ENCODE data around the gene CFAP141.
"Not testable (repeated sequence)": the region's sequence is repeated elsewhere in the genome, so short reads cannot be mapped to it uniquely, and the experiment has no call there.

CFAP141 gene
- 0 to 0.39 (median 0.09) reads per million in 3 donors for total RNA-seq

DNA sequence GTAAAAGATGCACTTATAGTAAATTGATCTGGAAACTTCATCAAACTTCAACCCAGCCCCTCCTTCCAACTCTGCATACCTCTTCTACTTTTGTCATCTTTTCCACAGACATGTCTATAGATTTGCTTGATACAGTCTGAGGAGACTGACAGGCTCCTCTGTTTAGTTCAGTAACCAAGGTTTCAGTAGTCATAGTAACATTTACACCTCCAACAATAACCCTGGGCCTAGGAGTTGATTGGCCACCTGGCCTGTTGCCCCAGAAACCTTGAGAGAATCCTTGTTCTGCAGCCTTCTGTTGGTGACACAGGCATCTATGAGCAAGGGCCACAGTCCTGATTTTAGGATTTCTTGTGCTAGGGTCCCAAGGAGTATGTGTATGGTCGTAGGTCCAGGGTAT lies at the start of gene CFAP141:
Gene CFAP141 (minus strand): TSS at position 138 of the 400 bp plus-strand sequence. CDS start 26 bp downstream, at position 112.
- Histone ChIP-seq H3K9me3 (ENCODE audit: control insufficient read depth, low read length) (no peaks in the 10 kb centered on the region), H3K4me3 (ENCODE audit: insufficient read depth, low read depth, low read length, poor library complexity, severe bottlenecking) (no peak within 1 kb of the TSS), H3K4me1 (ENCODE audit: control insufficient read depth, insufficient read depth, low read length, poor library complexity, severe bottlenecking) (no peaks in the 10 kb centered on the region), H3K36me3 (ENCODE audit: control insufficient read depth, insufficient read depth, low read length) (peaks cover 32% of the 10 kb centered on the region), H3K27ac (ENCODE audit: insufficient read depth, low read length, poor library complexity, severe bottlenecking) (no peak within 1 kb of the TSS), H3K27me3 (replicated peaks; ENCODE audit: control insufficient read depth, insufficient read depth, low read length, poor library complexity, severe bottlenecking) (no peaks in the 10 kb centered on the region)
- no peak for DNase-seq

DNA sequence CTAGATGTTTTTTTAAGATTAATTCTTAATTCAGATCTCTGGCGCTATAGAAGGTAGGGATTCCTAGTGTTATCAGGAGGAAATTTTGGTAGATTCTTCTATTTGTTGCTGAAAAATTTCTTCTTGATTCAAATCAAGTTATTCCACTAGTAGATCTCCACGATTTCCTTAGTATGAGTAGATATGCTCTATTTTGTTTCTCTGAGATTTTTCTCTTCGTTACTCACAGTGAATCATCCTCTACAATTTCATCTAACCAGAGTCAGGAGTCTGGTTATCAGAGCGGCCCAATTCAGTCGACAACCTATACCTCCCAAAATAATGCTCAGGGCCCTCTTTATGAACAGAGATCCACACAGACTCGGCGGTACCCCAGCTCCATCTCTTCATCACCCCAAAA lies 47.5 kb upstream of the CFAP141 start:
- Histone ChIP-seq H3K9me3 (ENCODE audit: control insufficient read depth, low read length) (no peaks in the 10 kb centered on the region), H3K27ac (ENCODE audit: insufficient read depth, low read length, poor library complexity, severe bottlenecking) (no peak overlapping the region), H3K4me3 (ENCODE audit: insufficient read depth, low read depth, low read length, poor library complexity, severe bottlenecking) (no peak overlapping the region), H3K4me1 (ENCODE audit: control insufficient read depth, insufficient read depth, low read length, poor library complexity, severe bottlenecking) (no peaks in the 10 kb centered on the region), H3K36me3 (ENCODE audit: control insufficient read depth, insufficient read depth, low read length) (peaks cover 98% of the 10 kb centered on the region), H3K27me3 (replicated peaks; ENCODE audit: control insufficient read depth, insufficient read depth, low read length, poor library complexity, severe bottlenecking) (no peaks in the 10 kb centered on the region)
- DNase-seq, result no peak

DNA sequence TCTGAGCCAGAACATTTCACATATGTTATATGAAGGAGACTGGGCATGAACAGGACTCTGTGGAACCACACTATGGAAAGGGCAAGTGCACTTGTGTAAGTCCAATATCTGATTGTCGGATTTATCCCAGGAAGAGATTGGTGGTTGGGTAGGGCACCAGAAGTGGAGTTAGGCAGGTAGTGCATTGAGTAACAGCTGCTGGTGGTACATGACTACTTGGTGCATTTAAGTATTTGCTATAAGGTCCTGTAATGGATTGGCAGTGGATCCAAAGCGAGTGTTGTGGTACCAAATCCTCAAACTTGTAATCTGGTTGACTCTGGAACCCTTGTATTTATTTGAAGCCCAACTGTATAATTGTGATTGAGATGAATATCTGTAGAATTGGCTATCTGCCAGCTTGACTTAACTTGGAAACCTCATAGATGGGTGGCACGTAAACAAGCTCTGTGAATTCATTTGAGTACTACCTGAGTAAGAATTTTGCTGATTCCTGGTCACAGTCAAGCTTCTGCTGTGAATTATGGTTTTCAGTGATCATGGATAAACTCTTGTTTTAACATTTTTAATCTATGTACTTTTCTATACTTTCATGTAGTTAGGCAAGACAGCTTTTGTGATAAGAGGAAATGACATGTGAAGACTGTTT lies 35.7 kb upstream of the CFAP141 start:
- no peak overlapping the region for H3K4me3 ChIP-seq (ENCODE audit: insufficient read depth, low read depth, low read length, poor library complexity, severe bottlenecking)
- H3K36me3 ChIP-seq (ENCODE audit: control insufficient read depth, insufficient read depth, low read length), result peaks cover 75% of the 10 kb centered on the region
- no peak for DNase-seq
- H3K27ac ChIP-seq (ENCODE audit: insufficient read depth, low read length, poor library complexity, severe bottlenecking), result no peak overlapping the region
- no peaks in the 10 kb centered on the region for H3K4me1 ChIP-seq (ENCODE audit: control insufficient read depth, insufficient read depth, low read length, poor library complexity, severe bottlenecking)
- H3K27me3 ChIP-seq (replicated peaks; ENCODE audit: control insufficient read depth, insufficient read depth, low read length, poor library complexity, severe bottlenecking), result no peaks in the 10 kb centered on the region
- H3K9me3 ChIP-seq (ENCODE audit: control insufficient read depth, low read length), result no peaks in the 10 kb centered on the region

DNA sequence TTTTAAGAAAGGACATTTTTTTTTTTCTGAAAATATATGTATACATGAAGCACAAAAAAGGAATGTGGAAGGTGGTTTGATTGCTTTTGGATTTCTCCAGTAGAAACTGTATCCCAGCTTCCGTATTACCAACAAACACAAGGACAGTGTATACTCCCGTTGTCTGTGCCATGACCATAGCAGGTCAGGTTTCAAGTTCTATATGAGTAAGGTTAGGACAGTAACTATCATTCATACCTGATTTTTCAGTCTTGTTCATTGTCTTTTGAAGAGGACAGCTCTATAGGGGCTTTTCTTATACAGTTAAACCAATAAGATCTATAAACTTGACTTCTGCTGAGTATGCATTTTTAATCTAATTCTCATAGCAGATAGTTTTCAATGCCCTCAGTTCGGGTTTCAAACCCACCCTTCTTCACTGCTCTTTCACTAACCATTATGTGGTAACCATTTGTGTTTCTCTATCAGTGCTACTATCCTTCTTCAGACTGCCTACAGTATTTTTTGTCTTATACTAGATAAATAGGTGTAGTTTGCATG lies 34.2 kb upstream of the CFAP141 start:
- H3K4me3 ChIP-seq (ENCODE audit: insufficient read depth, low read depth, low read length, poor library complexity, severe bottlenecking), result no peak overlapping the region
- no peaks in the 10 kb centered on the region for H3K27me3 ChIP-seq (replicated peaks; ENCODE audit: control insufficient read depth, insufficient read depth, low read length, poor library complexity, severe bottlenecking)
- no peak for DNase-seq
- peaks cover 77% of the 10 kb centered on the region for H3K36me3 ChIP-seq (ENCODE audit: control insufficient read depth, insufficient read depth, low read length)
- no peak overlapping the region for H3K27ac ChIP-seq (ENCODE audit: insufficient read depth, low read length, poor library complexity, severe bottlenecking)
- no peaks in the 10 kb centered on the region for H3K4me1 ChIP-seq (ENCODE audit: control insufficient read depth, insufficient read depth, low read length, poor library complexity, severe bottlenecking)
- H3K9me3 ChIP-seq (ENCODE audit: control insufficient read depth, low read length), result no peaks in the 10 kb centered on the region

DNA sequence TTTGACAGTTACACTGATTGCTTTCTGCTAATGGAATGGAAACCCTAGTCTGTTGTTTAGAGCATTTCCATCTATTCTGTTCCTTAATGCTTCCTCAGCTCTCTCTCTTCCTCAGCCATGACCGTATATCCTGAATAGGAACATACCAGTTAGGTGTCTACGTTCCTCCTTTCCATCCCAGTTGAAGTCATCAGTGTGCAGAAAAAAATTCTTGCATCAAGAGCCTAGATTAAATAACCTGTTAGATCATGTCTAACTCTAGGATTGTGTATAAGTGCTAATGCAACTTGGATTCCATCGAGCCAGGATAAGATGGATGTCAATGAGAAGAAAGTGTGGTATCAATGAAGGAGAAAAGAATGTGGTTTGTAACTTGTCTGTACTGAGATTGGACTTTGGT lies 33.4 kb upstream of the CFAP141 start:
- H3K4me3 ChIP-seq (ENCODE audit: insufficient read depth, low read depth, low read length, poor library complexity, severe bottlenecking), result no peak overlapping the region
- peaks cover 77% of the 10 kb centered on the region for H3K36me3 ChIP-seq (ENCODE audit: control insufficient read depth, insufficient read depth, low read length)

DNA sequence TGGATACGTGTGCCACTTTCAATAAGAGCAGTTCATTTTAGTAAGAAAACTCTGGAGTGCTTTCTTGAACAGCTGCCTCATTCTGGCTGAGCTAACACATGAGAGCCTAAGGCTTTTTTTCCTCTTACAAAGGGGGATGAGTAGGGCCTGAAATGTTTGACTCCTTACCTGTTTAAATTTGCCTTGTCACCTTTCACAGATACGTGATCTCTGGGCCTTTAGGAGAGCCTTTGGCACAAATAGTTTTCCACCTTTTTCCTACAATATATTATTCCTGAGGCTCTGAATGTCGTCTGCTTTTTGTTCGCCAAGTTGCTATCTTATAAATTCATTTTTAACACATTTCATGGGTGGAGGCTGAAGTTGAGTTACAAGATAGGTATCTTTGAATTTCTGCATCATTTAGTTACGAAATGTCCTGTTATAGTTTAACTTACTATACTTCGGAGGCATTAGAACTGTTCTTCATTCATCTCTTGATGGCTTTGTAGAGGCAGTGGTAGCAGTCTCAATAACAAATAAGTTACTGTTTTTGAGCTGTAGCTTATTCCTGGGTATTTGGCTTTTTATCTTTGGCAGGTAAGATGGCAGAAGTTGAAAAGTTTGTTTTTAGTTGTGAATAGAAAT lies 31.9 kb upstream of the CFAP141 start:
- Histone ChIP-seq H3K27ac (ENCODE audit: insufficient read depth, low read length, poor library complexity, severe bottlenecking) (no peak overlapping the region), H3K9me3 (ENCODE audit: control insufficient read depth, low read length) (no peaks in the 10 kb centered on the region), H3K36me3 (ENCODE audit: control insufficient read depth, insufficient read depth, low read length) (peaks cover 71% of the 10 kb centered on the region), H3K4me3 (ENCODE audit: insufficient read depth, low read depth, low read length, poor library complexity, severe bottlenecking) (no peak overlapping the region), H3K27me3 (replicated peaks; ENCODE audit: control insufficient read depth, insufficient read depth, low read length, poor library complexity, severe bottlenecking) (no peaks in the 10 kb centered on the region), H3K4me1 (ENCODE audit: control insufficient read depth, insufficient read depth, low read length, poor library complexity, severe bottlenecking) (no peaks in the 10 kb centered on the region)
- DNase-seq, result no peak

More for the DNA sequence above, 33.4 kb upstream of the CFAP141 start:
- H3K27ac ChIP-seq (ENCODE audit: insufficient read depth, low read length, poor library complexity, severe bottlenecking), result no peak overlapping the region
- no peaks in the 10 kb centered on the region for H3K27me3 ChIP-seq (replicated peaks; ENCODE audit: control insufficient read depth, insufficient read depth, low read length, poor library complexity, severe bottlenecking)
- no peaks in the 10 kb centered on the region for H3K9me3 ChIP-seq (ENCODE audit: control insufficient read depth, low read length)
- no peak for DNase-seq
- H3K4me1 ChIP-seq (ENCODE audit: control insufficient read depth, insufficient read depth, low read length, poor library complexity, severe bottlenecking), result no peaks in the 10 kb centered on the region

DNA sequence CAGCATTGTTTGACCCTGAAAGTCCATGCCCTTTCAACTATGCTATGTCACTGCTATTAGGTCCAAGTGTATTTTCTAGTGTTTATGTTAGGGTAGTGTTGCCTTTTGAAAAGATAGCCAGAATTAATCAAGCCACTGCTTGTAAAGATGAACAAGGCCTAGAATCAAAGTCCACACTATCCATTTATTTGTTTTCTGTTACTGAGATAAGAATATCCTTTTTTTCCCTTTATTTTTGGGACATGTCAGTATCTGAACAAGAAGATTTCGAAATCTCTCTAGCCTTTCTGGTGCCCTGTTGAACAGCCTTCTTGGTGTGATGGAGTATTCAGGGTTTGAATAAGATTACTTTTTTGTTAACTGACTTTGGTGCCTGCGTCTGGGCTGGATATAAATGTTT lies 31.3 kb upstream of the CFAP141 start:
- Histone ChIP-seq H3K4me3 (ENCODE audit: insufficient read depth, low read depth, low read length, poor library complexity, severe bottlenecking) (no peak overlapping the region), H3K36me3 (ENCODE audit: control insufficient read depth, insufficient read depth, low read length) (peaks cover 76% of the 10 kb centered on the region), H3K9me3 (ENCODE audit: control insufficient read depth, low read length) (no peaks in the 10 kb centered on the region), H3K27ac (ENCODE audit: insufficient read depth, low read length, poor library complexity, severe bottlenecking) (no peak overlapping the region), H3K4me1 (ENCODE audit: control insufficient read depth, insufficient read depth, low read length, poor library complexity, severe bottlenecking) (no peaks in the 10 kb centered on the region), H3K27me3 (replicated peaks; ENCODE audit: control insufficient read depth, insufficient read depth, low read length, poor library complexity, severe bottlenecking) (no peaks in the 10 kb centered on the region)
- no peak for DNase-seq

DNA sequence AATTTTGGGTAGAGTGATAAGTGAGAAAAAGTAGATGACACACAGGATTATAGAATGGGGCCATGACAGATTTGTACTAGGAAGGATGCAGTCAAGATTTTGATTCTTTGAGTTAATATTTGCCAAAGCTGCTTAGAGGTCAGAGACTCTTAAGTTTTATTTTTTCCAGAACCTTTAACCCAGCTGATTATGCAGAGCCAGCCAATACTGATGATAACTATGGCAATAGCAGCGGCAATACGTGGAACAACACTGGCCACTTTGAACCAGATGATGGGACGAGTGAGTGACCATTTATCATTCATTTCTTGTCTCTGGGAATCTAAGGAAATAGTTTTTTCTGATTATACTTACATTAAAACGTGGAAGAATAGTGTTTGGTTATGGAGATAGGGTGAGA lies 30.7 kb upstream of the CFAP141 start:
- Histone ChIP-seq H3K27me3 (replicated peaks; ENCODE audit: control insufficient read depth, insufficient read depth, low read length, poor library complexity, severe bottlenecking) (no peaks in the 10 kb centered on the region), H3K9me3 (ENCODE audit: control insufficient read depth, low read length) (no peaks in the 10 kb centered on the region), H3K36me3 (ENCODE audit: control insufficient read depth, insufficient read depth, low read length) (peaks cover 80% of the 10 kb centered on the region), H3K27ac (ENCODE audit: insufficient read depth, low read length, poor library complexity, severe bottlenecking) (no peak overlapping the region), H3K4me3 (ENCODE audit: insufficient read depth, low read depth, low read length, poor library complexity, severe bottlenecking) (no peak overlapping the region), H3K4me1 (ENCODE audit: control insufficient read depth, insufficient read depth, low read length, poor library complexity, severe bottlenecking) (no peaks in the 10 kb centered on the region)
- no peak for DNase-seq

DNA sequence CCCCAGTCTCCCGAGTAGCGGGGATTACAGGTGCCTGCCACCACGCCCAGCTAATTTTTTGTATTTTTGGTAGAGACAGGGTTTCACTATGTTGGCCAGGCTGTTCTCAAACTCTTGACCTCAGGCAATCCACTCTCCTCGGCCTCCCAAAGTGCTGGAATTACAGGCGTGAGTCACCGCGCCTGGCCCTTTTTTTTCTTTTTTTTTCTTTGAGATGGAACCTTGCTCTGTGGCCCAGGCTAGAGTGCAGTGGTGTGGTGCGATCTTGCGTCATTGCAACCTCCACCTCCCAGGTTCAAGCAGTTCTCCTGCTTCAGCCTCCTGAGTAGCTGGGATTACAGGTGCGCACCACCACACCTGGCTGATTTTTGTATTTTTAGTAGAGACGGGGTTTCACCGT lies 27.0 kb upstream of the CFAP141 start:
- H3K27ac ChIP-seq (ENCODE audit: insufficient read depth, low read length, poor library complexity, severe bottlenecking); DNase-seq; H3K4me3 ChIP-seq (ENCODE audit: insufficient read depth, low read depth, low read length, poor library complexity, severe bottlenecking); H3K4me1 ChIP-seq (ENCODE audit: control insufficient read depth, insufficient read depth, low read length, poor library complexity, severe bottlenecking); H3K27me3 ChIP-seq (replicated peaks; ENCODE audit: control insufficient read depth, insufficient read depth, low read length, poor library complexity, severe bottlenecking); H3K9me3 ChIP-seq (ENCODE audit: control insufficient read depth, low read length): not testable (repeated sequence)
- H3K36me3 ChIP-seq (ENCODE audit: control insufficient read depth, insufficient read depth, low read length), result peaks cover 90% of the 10 kb centered on the region

DNA sequence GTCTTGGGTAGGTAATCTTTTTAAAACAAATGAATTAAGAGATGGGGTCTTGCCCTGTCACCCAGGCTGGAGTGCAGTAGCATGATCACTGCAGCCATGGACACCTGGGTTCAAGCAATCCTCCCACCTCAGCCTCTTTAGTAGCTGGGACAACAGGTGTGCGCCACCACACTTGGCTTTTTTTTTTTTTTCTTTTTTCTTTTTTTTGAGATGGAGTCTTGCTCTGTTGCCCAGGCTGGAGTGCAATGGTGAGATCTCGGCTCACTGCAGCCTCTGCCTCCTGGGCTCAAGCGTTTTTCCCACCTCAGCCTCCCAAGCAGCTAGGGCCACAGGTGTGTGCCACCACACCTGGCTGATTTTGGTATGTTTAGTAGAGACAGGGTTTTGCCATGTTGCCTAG lies 25.0 kb upstream of the CFAP141 start:
- H3K4me1 ChIP-seq (ENCODE audit: control insufficient read depth, insufficient read depth, low read length, poor library complexity, severe bottlenecking); H3K27ac ChIP-seq (ENCODE audit: insufficient read depth, low read length, poor library complexity, severe bottlenecking); H3K4me3 ChIP-seq (ENCODE audit: insufficient read depth, low read depth, low read length, poor library complexity, severe bottlenecking); DNase-seq; H3K27me3 ChIP-seq (replicated peaks; ENCODE audit: control insufficient read depth, insufficient read depth, low read length, poor library complexity, severe bottlenecking); H3K9me3 ChIP-seq (ENCODE audit: control insufficient read depth, low read length): not testable (repeated sequence)
- peaks cover 88% of the 10 kb centered on the region for H3K36me3 ChIP-seq (ENCODE audit: control insufficient read depth, insufficient read depth, low read length)

All from effector memory CD4-positive, alpha-beta T cell (primary cell).